Astrocyte (in vitro differentiated cells and primary cell): ENCODE measurements around the gene ACVR2B.

Experiments
- CTCF ChIP-seq: IDR thresholded peaks from 2 replicates; pipeline ENCODE4 v1.5.1; 2011; ENCODE audit warnings: low read depth, mild to moderate bottlenecking, inconsistent platforms, low read length, moderate library complexity; ENCODE audit not compliant: insufficient read depth
- EZH2 ChIP-seq: IDR thresholded peaks from 2 replicates; pipeline ENCODE4 v1.6.1; 2012; ENCODE audit warnings: mild to moderate bottlenecking, low read length, inconsistent platforms; ENCODE audit not compliant: insufficient read depth

GRCh38 chr3:38541806-38542205 lies 88.1 kb downstream of the ACVR2B start:
- TF ChIP-seq CTCF: no peak
- TF ChIP-seq EZH2: no peak
